HG02870 (cell line): ENCODE data around the gene AUH.

Source experiments
- ATAC-seq: cut with Tn5 transposase; IDR thresholded peaks from one replicate; pipeline ENCODE4 v1.9.1; 2021; ENCODE audit warnings: mild to moderate bottlenecking, moderate library complexity; ENCODE audit not compliant: unreplicated experiment

The AUH gene

DNA sequence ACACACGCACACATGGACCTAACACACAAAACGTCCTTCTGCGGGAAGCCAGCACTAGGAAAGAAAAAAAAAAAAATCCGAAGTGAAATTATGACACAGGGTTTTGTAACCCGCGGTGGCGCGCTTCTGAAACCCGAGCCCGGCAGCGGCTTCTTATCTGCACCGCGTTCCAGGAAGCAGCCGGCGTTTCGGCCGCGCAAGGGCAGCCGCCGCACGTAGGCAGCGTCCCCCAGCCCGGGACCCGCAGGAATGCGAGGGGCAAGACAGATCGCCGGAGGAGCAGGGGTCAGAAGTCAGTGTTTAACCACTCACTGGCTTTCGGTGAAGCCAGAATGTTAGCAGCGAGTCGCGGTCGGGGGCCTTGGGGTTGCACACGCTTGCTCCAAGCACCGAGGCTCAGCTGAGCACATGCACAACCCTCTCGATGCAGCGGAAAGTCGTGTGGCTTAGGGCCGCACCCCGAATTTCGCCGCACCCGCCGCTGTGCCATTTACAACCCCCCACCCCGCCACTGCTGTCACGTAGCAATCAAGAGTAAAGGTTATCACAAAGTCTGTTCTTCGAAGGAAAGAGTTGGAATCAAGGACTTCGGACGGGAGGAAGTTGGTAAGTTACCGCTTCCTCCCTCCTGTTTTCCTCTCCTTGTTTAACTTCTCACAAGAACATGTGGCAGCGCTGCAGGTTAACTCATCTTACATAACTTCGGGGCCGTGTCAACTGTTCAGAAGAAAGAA is 167.9 kb downstream of the AUH start:
- peak; percentile 58 for ATAC-seq

DNA sequence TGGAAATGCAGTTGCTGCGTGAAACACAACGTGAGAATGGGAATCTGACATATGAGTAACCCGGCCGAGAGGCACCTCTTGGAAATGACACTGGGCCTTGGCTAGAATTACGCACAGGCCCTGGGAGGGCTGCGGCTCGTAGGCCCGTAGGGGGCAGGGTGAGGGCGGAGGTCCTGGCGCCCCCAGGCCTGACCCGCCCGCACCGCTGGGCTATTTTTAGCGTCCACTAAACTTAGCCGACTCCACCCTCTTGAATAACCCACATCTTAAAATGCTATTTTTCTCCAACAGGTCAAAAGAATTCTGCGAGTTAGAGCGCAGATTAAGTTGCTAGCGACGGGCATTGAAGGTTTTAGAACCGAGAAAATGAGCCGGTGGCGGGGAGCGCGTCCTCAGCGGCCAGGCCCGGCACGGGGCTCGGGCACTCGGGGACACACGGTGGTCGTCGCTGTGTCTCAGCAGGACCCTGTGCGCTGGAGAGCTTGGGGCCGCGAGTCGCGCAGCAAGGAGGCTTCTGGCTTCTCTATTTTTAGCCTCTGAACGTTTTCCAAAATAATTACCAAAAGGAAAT is 168.5 kb downstream of the AUH start:
- ATAC-seq: peak; percentile 32

DNA sequence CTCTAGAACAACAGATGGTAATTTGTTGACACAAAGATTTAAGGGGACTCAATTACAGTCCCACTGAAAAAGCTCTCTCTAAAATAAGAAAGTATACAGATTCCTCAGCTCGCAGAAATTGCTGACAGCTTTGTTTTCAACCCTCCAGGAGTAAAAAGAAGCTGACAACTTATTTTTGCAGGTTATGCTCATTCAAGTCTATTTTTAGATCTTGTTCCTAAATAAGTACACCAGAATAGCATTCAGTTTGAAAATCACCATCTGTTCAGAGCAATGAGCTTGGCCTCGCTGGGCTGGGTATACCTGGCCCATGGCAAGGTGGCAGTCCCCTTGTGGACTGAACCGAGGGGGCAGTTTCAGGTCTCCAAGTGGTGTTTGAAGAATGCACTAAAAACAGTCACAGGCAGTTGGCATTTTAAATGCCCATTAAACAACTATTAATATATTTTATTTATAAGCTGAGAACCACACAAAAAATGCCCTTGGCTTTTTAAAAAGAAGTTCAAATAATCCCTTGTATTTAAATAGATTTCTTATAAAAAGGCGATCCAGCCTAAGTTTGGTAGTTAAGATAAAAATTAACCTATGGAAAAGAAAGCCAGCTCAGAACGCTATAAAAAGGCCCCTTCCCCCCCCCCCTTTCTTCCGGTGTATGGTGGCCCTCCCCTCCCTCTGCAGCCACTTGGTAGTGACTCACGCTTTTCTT is 169.2 kb downstream of the AUH start:
- no peak for ATAC-seq

DNA sequence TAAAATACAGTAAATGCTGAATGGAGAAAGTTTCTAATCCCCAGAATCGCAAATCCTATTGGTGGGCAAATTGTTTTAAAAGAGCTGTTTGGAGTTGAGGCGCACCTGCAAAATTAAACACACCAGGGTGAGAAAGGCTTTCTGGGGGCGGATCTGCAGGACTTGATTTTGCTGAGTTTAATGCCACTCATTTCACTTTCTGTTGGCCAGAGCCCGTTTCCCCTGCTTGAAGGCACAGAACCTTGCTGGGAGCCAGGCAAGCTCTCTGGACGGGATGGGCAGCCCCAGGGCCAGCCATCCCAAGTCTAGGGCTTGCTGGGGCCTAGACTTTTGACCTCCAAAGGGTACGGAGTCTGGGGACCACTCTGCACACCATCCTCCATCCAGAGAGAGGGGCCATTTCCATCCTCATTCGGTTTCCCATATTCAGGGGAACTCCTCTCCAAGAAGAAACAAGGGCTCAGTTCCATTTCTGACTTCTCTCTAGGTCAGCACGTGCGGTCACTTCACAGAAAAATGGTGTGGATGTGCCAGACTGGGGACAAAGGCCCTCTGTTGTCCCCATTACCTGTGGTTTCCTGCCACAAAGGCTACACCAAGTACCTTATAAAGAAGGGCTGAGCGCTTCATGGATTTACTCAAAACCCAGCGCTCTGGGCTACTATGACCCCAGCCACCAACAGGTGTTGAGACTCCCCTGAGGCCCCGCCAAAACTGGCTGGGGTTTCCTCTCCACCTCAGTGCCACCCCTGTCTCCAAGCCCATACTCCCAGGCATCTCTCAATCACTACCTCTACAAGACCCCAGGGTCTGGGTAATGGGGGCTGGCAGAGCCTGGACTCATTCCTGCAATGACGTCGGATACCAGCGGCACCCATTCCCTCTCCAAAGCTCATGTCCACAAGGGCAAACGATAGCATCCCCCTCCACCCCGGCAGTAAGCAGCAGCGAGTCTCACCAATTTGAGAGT is 170.0 kb downstream of the AUH start:
- no peak for ATAC-seq

DNA sequence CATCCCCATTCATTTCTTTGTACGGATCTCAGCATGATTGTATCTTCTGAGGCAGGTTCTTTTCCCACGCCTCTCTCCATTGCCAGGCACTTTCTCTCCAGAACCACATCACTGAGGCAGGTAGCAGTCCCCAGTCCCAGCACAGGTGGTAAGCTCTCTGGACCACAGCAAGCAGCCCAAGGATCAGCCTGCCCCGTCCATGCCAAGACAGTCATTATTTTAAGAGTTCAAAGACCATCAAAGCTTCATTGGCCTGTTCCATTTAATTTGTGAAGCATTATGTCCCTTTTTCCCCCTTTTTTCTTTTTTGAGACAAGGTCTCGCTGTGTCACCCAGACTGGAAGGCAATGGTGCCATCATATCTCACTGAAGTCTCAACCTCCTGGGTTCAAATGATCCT is 171.7 kb downstream of the AUH start:
- no peak for ATAC-seq

DNA sequence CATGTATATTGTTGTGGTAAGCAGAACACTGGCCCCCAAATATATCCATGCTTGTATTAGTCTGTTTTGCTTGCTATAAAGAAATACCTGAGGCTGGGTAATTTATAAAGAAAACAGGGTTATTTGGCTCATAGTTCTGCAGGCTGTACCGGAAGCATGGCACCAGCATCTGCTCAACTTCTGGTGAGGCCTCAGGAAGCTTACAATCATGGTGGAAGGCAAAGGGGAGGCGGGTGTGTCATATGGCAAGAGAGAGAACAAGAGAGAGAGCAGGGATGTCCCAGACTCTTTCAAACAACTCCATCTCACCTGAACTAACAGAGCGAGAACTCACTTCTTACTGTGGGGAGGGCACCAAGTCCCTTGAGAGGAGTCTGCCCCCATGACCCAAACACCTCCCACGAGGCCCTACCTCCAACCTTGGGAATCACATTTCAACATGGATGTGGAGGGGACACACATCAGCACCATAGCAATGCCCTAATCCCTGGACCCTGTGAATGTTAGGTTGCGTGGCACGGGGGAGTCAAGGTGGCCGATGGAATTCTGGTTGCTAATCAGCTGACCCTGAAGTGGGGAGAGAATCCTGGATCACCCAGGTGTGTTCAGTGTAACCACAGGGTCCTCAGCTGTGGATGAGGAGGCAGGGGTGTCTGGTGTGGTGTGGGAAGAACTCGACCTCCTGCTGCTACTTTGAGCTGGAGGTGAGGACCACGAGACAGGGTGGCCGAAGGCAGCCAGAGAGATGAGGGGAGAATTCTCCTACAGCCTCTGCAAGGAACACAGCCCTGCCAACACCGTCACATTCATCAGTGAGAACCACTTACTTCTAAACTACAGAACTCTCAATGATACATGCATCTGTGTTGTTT is 172.8 kb downstream of the AUH start:
- ATAC-seq: no peak

DNA sequence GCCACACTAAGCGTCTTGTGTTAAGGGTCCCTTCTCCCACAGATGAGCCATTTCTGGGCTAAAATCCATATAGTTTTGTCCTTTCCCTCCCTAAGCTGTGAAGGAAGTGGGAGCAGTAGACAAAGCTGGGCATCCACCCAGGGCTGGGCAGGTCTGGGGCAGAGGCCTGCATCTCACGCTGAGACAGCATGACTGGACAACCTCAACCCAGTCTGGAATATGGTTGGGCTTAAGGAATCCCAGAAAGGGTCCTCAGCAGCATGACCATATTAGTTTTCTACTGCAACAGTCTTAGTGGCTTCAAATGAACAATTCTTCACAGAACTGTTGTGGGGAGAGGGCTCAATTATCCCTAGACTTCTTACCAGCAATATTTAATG is 173.8 kb downstream of the AUH start:
- ATAC-seq: no peak

DNA sequence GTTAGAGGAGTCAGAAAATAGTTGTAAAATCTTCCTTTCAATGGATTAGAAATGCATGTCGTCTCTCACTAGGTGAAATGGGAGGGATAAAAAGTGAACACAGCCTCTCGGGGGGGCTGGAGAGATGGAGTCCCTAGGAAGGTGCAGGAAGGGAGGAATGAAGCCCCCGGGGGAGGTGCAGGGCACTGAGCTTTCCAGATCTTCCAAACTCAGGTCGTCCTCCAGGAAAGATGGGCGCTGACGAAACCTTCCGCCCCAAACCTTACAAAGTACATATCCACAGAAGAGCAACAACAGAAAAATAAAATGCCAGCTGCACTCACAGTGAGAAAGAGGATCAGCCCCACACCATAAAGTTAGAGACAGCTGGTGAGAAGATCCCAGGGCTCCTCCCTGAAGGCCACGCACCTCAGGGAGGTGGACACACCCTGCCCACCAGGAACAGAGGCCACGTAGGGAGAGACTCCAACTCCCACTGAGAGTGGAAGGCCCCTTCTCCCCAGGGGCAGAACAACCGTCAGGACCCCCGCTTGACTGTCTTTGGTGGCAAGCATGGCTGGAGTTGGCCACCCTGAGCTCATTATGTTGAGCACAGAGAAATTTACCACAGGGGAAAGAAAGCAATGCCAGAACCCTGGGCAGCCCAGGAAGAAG is 174.3 kb downstream of the AUH start:
- ATAC-seq: no peak

DNA sequence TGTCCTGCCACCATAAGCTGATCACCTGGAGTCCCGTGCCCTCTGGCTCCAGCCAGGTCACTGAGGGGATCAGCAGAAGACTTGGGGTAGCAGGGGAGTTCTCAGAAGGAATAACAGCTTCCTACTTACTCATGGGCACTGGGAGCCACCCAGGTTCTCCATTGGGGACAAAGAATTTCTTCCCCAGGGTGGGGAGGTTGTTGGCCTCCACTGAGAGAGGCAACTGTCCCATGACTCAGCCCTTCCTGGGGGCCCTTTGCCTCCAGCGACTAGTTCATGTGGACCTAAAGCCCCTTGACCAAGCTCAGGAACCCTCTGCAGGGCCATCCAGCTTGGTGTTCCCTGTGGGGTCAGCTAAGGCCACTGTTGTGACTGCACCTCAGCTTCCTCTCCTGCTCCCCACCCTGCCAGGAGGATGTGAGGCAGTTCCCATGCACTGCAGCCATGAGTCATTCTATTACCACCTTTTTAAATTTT is 175.0 kb downstream of the AUH start:
- no peak for ATAC-seq

DNA sequence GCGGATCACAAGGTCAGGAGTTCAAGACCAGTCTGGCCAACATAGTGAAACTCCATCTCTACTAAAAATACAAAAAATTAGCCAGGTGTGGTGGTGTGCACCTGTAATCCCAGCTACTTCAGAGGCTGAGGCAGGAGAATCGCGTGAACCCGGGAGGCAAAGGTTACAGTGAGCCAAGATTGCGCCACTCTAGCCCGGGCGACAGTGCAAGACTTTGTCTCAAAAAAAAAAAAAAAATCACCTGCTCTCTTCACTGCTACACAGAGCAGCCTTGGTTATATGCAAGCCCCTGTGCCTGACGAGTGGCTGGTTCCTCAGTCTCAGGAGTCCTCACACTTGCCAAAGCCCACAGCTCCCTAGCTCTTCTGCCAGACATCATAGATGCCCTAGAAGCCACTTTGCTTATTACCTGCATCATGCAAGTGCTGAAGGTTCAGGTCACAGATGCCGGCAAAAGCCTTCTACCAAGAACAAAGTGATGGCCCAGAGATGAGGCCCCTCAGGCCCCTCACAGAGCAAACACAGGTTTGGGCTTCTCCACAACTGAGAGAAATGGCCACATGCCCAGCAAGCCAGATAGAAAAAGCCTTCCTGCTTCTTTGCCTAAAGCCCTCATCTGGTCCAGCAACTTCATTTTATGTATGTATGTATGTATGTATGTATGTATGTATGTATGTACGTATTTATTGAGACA is 176.4 kb downstream of the AUH start:
- no peak for ATAC-seq

DNA sequence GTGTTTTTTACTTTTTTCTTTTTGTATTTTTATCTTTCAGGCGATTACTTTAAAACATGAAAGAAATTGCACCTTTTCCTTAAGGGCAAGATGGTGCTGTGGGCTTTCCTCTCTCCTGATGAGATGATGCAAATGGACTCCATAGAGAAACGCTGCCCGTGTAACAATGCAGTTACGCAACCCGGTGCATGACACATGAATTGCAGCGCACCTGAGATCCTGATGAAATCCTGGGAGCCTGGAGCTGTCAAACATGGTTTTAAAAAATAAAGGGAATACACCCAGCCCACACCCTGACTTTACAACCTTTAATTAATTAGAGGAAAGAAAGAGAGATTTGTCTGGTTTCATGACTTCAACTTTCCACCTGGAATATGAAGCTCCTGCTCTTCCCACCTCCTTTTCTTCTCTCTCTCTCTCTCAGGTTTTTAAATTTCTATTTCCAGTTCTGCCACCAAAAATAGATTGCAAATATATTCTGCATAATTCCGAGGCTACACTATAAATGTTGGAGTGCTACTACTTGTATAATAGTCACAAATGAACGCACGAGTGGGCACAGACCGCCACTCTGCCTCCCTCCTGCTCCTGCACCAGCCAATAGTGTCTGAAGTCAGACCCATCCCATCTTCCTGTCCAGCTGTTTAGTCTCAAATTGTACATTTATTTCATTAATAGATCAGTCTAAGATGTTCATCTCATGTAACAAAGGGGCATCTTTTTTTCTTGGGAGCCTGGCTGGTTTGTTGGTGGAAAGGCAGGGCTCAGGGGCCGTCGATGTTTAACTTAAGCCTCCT is 179.1 kb downstream of the AUH start:
- ATAC-seq: no peak

DNA sequence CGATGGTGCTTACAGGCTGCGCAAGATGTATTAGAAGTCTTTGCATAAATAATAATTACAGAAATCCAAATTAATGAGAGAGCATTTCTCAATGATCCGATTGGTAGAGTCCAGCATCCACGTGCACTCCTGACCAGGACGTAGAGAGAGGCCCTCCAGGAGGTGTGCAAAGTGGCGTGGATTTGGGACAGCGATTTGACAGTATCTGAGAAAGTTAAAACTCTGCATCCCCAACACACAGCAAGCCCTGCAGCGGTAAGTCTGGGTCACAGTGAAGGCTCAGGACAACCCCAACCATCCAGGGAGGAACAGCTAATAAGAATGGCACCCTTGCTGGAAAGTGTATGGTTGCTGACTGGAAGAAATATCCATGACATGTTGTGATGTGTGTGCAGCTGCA is 180.2 kb downstream of the AUH start:
- ATAC-seq: no peak

DNA sequence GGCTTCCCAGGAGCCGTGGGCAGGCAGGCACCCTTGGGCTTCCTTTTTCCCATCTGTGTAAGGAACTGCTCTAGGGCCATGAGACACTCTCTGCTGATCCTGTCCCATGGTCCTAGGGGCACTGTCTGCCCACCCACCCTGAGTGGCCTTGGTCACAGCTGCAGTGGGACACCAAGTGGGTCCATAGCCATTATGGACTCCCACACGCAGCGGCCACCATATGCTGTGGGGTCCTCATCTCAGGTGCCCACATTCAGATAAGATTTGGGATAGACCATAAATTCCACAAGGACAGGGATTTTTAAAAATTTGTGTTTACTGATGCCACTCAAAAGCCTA is 180.8 kb downstream of the AUH start:
- no peak for ATAC-seq

DNA sequence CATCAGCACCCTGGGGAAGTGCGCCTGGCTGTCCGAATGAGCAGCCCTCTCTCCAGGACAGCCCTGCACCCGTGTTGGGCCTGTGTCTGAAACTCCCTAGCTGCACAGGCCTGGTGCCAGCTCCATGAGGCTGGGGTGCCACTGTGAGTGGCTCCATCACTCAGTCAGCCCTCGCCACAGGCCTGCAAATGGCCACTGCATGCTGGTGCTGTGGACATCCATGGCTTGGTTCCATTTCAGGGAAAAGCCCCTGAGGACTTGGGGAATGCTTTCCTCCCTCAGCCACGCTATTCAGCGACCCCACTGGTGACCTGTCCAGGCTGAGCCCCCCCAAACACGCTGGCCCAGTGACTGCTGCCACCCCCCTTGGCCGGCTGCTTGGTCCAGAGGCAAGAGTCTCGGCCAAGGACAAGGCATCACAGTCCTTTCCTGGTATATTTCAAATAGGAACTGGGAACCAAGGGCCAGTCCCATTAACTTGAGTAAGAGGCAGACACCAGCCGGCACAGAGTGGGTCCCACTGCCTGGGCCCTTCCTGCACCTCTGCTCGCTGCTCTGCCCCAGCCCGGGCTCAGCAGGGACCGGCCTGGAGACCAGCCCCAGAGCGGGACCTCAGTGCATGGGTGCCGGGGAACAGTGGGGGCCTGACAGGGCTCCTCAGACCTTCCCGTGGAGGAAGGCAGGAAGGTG is 181.3 kb downstream of the AUH start:
- no peak for ATAC-seq

DNA sequence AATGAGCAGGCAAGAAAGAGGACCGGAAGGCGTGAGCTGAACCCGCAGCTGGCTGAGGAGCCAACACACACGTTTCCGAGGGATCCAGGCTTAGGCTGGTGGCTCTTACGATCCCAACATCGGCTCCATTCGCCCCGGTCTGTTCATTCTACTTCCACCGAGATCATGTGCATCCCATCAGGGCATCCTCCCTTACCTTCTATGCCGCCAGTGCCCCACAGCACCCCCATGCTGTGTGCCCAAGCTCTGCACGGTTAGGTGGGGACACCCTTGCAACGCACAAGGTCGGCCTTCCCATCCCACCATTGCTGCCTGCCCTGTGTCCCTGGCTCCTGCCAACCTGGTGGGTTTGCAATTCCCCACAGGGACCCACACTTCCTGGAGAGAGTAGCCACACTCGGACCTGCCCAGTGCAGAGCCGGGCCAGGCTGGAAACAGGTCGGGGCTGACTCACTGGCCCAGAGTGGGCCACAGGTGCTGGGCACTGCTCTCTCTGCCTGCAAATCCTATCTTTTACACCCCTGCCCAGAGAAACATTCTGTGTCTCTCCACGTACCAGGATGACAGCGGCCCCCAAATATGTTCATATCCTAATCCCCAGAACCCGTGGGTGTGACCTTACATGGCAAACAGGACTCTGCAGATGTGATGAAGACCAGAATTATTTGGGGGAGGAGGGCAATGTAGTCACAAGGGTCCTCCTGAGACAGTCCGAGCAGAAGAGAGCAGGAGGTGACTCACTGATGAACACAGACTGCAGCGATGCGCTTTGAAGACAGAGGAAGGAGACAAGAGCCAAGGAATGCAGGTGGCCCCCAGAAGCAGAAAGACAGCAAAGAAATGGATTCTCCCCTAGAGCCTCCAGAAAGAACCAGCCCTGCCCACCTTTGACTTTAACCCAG is 182.2 kb downstream of the AUH start:
- ATAC-seq: no peak

DNA sequence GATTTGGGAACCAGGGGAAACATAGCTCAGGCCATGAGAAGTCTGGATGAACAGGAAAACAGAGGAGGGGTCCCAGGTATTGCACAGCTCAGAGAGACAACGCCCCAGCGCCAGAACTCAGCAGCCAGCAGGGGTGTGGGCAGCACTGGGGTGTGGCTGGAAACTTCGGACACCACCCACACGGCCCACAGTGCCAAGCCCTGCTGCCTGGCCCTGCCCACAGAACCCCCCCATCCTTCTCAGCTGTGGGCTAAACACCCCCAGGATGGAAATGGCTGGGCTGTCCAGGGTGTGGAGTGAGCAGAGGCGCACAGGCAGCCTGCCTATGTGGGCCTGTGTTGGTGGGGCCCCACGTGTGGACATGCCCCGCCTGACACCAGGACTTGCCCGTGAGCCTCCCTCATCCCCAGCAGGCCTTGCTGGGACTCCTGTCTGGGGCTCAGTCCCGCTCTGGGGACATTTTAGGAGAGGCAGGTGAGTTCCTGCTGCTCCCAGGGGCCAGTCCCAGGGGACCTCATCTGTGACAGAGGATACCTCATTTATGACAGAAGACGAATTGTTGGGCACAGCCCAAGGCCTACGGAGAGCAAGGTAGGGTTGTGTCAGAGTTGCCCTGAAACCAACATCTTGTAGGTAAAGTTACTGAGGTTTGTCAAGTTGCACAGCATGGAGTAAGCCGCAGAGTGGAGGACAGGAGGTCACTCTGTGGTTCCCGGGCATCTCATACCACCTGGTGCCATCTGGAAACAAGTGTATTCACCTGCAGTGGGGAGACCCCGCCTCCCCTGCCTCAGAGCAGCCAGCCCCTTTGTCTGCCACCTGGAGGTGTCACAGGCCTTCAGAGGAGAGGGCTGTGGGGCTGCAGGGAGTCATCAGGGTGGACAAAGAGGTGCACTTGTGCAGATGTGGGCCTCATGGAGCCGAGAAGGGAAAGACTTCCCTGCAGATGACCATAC is 183.2 kb downstream of the AUH start:
- no peak for ATAC-seq
